Aorta (tissue), 5 donors: Measurements from ENCODE around the gene SHOX. TPM values are rescaled to one million over a fixed set of nuclear protein-coding genes. Genes with fewer than 3 reads are reported as not detected.
"Not testable (repeated sequence)": the region's sequence is repeated elsewhere in the genome, so short reads cannot be mapped to it uniquely, and the experiment has no call there.

ENCODE experiments used
- ATAC-seq: fragments of 200-7000 bp; cut with Tn5 transposase; one replicate; pipeline ENCODE4 v1.9.1; 2022; ENCODE audit warnings: moderate library complexity; ENCODE audit not compliant: low FRiP score
- DNase-seq, 2 donors: peaks; one replicate each; pipeline ENCODE4 v3.0.0-alpha.2; 2020
- H3K27ac ChIP-seq, 2 donors: one replicate each; pipeline ENCODE4 v1.5.1; 2013; ENCODE audit warnings: low read length in 2 of 2, mild to moderate bottlenecking in 2 of 2, moderate library complexity in 2 of 2, control low read depth in 1 of 2, inconsistent platforms in 1 of 2, low read depth in 1 of 2
- H3K27me3 ChIP-seq, 2 donors: one replicate each; pipeline ENCODE4 v1.6.1; 2013; ENCODE audit warnings: control low read depth in 1 of 2, low read length in 1 of 2, mild to moderate bottlenecking in 1 of 2, moderate library complexity in 1 of 2; ENCODE audit not compliant: insufficient read depth in 2 of 2, control insufficient read depth in 1 of 2
- H3K36me3 ChIP-seq, 2 donors: one replicate each; pipeline ENCODE4 v1.6.1; 2013; ENCODE audit warnings: control low read depth in 1 of 2, low read length in 1 of 2, mild to moderate bottlenecking in 1 of 2; ENCODE audit not compliant: insufficient read depth in 2 of 2, control insufficient read depth in 1 of 2
- H3K4me1 ChIP-seq, 2 donors: one replicate each; pipeline ENCODE4 v1.6.1; 2013; ENCODE audit warnings: low read length in 2 of 2, control low read depth in 1 of 2, mild to moderate bottlenecking in 1 of 2, moderate library complexity in 1 of 2; ENCODE audit not compliant: insufficient read depth in 2 of 2, control insufficient read depth in 1 of 2
- H3K4me3 ChIP-seq, 2 donors: one replicate each; pipeline ENCODE4 v1.5.1; 2013; ENCODE audit warnings: low read length in 2 of 2, control low read depth in 1 of 2, mild to moderate bottlenecking in 1 of 2
- H3K9me3 ChIP-seq: one replicate; pipeline ENCODE4 v1.6.1; 2013; ENCODE audit warnings: mild to moderate bottlenecking, low read length; ENCODE audit not compliant: control insufficient read depth
- WGBS, 2 donors: extraction: QIAGEN DNeasy Blood & Tissue Kit; methylation state at CpG; one replicate each; pipeline ENCODE4 v1.1.7; 2013; 5-methylcytosine and 5-hydroxymethylcytosine counted together
- intact Hi-C, 2 donors: fragments of 100-400 bp; cut with DNase I; formaldehyde crosslinking; loops; one replicate each; pipeline versions ENCODE4 v1.14.2 to v1.15.0; 2022
- long read RNA-seq, 2 donors: library from polyadenylated mRNA; unstranded; transcript quantifications; one replicate each; pipeline ENCODE4 v2.0.0, GENCODE V29; 2020 to 2021
- polyA plus RNA-seq, 2 donors: library from polyadenylated mRNA; stranded (reverse); fragments of 200-250 nt; gene quantifications; one replicate each; pipeline ENCODE4 v1.2.3, GENCODE V29; 2013
- total RNA-seq, 2 donors: library from RNA; stranded (reverse); fragmentation: NEBNext Ultra II Directional; extraction: Animal tissue kit (Norgen Biotek cat#: 25700); gene quantifications; one replicate each; pipeline ENCODE4 v1.2.1, GENCODE V29; 2021
- donor health status: healthy with polysubstance abuse.
- donor health status: Bipolar disorder and iron deficiency.
- donor health status: DM: no; HTN: no; CAD: no.
- donor health status: DM: no; HTN: no; CAD: no.
- donor health status: DM: yes; HTN: yes; CAD: no.

The SHOX gene
- total RNA-seq (not detected), polyA plus RNA-seq (under 1 TPM in 1 of 2 donors, not detected in 1; 0.13 TPM)
- long read RNA-seq, donor 1: 0 reads
- long read RNA-seq, donor 2: 0 reads

DNA sequence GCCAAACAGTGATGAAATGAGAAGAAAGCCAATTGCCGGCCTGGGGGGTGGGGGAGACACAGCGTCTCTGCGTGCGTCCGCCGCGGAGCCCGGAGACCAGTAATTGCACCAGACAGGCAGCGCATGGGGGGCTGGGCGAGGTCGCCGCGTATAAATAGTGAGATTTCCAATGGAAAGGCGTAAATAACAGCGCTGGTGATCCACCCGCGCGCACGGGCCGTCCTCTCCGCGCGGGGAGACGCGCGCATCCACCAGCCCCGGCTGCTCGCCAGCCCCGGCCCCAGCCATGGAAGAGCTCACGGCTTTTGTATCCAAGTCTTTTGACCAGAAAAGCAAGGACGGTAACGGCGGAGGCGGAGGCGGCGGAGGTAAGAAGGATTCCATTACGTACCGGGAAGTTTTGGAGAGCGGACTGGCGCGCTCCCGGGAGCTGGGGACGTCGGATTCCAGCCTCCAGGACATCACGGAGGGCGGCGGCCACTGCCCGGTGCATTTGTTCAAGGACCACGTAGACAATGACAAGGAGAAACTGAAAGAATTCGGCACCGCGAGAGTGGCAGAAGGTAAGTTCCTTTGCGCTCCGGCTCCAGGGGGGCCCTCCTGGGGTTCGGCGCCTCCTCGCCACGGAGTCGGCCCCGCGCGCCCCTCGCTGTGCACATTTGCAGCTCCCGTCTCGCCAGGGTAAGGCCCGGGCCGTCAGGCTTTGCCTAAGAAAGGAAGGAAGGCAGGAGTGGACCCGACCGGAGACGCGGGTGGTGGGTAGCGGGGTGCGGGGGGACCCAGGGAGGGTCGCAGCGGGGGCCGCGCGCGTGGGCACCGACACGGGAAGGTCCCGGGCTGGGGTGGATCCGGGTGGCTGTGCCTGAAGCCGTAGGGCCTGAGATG, at the start of gene SHOX:
SHOX (plus strand) TSS at position 180 of the 885 bp plus-strand sequence; CDS start at position 287, 107 bp downstream.
- DNase-seq: peak in 1 of 2 donors; percentile 68

DNA sequence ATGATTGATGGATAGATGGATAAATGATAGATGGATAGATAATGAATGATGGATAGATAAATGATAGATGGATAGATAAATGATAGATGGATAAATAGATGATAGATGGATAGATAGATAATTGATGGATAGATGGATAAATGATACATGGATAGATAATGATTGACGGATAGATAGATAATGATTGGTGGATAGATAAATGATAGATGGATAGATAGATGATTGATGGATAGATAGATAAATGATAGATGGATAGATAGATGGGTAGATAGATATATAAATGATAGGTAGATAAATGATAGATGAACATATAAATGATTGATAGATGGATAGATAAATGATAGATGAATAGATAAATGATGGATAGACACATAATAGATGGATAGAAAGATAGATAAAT, 49.5 kb upstream of the SHOX start:
- H3K4me3 ChIP-seq: no peak overlapping the region
- H3K27me3 ChIP-seq: no peaks in the 10 kb centered on the region
- 90 to 95% methylated on average over 1 of the region's 1 CpG for WGBS, 2 donors
- H3K4me1 ChIP-seq: no peaks in the 10 kb centered on the region
- ATAC-seq: no peak
- no peak overlapping the region for H3K27ac ChIP-seq
- DNase-seq: no peak
- intact Hi-C loops: no loop called here
- no peaks in the 10 kb centered on the region for H3K36me3 ChIP-seq
- H3K9me3 ChIP-seq: peaks cover 12% of the 10 kb centered on the region

More for the DNA sequence above, at the start of gene SHOX:
- Histone ChIP-seq H3K27me3 (no peaks in the 10 kb centered on the region), H3K27ac (no peak within 1 kb of the TSS), H3K4me3 (no peak within 1 kb of the TSS), H3K4me1 (no peaks in the 10 kb centered on the region), H3K9me3 (no peaks in the 10 kb centered on the region), H3K36me3 (no peaks in the 10 kb centered on the region)
- WGBS, 2 donors: 1% methylated on average over 82 to 84 of the region's 84 CpGs
- ATAC-seq: no peak
- intact Hi-C loops: no loop called here

DNA sequence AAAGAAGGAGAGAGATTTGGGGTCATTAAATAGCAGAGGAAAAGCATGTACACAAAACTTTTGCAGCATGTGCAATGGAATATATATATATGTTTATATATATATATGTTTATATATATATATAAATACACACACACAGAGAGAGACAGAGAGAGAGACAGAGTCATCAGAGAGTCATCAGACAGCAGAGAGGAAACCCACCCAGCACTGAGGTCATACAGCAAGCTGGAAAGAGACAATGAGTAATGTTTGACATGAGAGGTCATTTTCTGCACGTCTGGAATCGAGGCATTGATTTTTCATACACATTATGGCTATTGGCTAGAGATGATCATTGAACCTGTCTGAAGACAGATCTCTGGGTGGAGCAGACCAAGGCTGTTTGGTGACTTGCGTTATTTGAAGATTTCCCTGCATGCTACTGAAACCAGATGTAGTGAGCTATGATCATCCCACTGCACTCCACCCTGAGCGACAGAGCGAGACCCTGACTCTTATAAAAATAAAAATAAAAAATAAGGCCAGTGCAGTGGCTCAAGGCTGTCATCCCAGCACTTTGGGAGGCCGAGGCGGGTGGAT, 48.8 kb upstream of the SHOX start:
- Histone ChIP-seq H3K27me3 (no peaks in the 10 kb centered on the region), H3K9me3 (peaks cover 7% of the 10 kb centered on the region), H3K27ac (no peak overlapping the region), H3K36me3 (no peaks in the 10 kb centered on the region), H3K4me3 (no peak overlapping the region), H3K4me1 (no peaks in the 10 kb centered on the region)
- WGBS, 2 donors: 69 to 76% methylated on average over 7 of the region's 7 CpGs
- intact Hi-C loops: no loop called here
- ATAC-seq: no peak
- no peak for DNase-seq

GRCh38 chrX:584572-584971, 46.0 kb upstream of the SHOX start:
- WGBS, 2 donors: 51 to 65% methylated on average over 1 of the region's 1 CpG
- peaks cover 3% of the 10 kb centered on the region for H3K9me3 ChIP-seq

DNA sequence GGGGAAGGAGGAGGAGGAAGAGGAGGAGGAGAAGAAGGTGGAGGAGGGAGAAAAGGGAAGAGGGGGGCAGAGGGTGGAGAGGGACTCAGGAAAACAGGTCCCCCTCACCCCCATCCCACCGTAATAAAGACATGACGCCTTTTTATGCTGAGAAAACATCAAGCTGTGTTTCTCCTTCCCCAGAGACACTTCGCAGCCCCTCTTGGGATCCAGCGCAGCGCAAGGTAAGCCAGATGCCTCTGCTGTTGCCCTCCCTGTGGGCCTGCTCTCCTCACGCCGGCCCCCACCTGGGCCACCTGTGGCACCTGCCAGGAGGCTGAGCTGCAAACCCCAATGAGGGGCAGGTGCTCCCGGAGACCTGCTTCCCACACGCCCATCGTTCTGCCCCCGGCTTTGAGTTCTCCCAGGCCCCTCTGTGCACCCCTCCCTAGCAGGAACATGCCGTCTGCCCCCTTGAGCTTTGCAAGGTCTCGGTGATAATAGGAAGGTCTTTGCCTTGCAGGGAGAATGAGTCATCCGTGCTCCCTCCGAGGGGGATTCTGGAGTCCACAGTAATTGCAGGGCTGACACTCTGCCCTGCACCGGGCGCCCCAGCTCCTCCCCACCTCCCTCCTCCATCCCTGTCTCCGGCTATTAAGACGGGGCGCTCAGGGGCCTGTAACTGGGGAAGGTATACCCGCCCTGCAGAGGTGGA, 45.3 kb upstream of the SHOX start:
- Histone ChIP-seq H3K27me3 (no peaks in the 10 kb centered on the region), H3K9me3 (no peaks in the 10 kb centered on the region), H3K4me3 (no peak overlapping the region), H3K4me1 (no peaks in the 10 kb centered on the region), H3K27ac (no peak overlapping the region), H3K36me3 (no peaks in the 10 kb centered on the region)
- 19 to 28% methylated on average over 18 to 21 of the region's 21 CpGs for WGBS, 2 donors
- ATAC-seq (no peak), DNase-seq (no peak)
- intact Hi-C loops: no loop called here

More at GRCh38 chrX:584572-584971, 46.0 kb upstream of the SHOX start:
- Histone ChIP-seq H3K27ac (no peak overlapping the region), H3K27me3 (no peaks in the 10 kb centered on the region), H3K4me3 (no peak overlapping the region), H3K36me3 (no peaks in the 10 kb centered on the region), H3K4me1 (no peaks in the 10 kb centered on the region)
- ATAC-seq (no peak), DNase-seq (no peak)
- intact Hi-C loops: no loop called here

DNA sequence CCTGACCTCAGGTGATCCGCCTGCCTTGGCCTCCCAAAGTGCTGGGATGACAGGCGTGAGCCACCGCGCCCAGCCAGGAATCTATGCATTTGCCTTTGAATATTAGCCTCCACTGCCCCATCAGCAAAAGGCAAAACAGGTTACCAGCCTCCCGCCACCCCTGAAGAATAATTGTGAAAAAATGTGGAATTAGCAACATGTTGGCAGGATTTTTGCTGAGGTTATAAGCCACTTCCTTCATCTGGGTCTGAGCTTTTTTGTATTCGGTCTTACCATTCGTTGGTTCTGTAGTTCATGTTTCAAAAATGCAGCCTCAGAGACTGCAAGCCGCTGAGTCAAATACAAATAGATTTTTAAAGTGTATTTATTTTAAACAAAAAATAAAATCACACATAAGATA, 44.2 kb upstream of the SHOX start:
- DNase-seq (no peak), ATAC-seq (no peak)
- WGBS, 2 donors: 78 to 82% methylated on average over 8 of the region's 8 CpGs

DNA sequence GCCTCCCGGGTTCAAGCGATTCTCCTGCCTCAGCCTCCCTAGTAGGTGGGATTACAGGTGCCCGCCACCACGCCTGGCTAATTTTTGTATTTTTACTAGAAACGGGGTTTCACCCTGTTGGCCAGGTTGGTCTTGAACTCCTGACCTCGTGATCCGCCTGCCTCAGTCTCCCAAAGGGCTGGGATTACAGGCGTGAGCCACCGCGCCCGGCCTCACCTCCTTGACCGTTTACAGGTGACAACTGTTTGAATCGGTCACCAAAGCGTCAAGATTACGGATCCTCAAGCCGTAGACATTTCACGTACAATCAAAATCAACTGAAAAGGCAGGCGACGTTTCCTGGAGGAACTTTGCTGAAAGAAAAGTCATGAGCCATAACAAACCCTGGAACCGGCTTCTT, 41.3 kb upstream of the SHOX start:
- H3K4me1 ChIP-seq, intact Hi-C loops, H3K9me3 ChIP-seq, H3K27ac ChIP-seq, H3K36me3 ChIP-seq, H3K27me3 ChIP-seq, ATAC-seq, H3K4me3 ChIP-seq: not testable (repeated sequence)
- WGBS, 2 donors: 78 to 81% methylated on average over 20 of the region's 20 CpGs
- peak in 1 of 2 donors; percentile 33 for DNase-seq

More for the DNA sequence above, 44.2 kb upstream of the SHOX start:
- no peaks in the 10 kb centered on the region for H3K27me3 ChIP-seq
- no peaks in the 10 kb centered on the region for H3K36me3 ChIP-seq
- no peak overlapping the region for H3K4me3 ChIP-seq
- intact Hi-C loops: no loop called here
- H3K4me1 ChIP-seq: no peaks in the 10 kb centered on the region
- H3K27ac ChIP-seq: no peak overlapping the region
- H3K9me3 ChIP-seq: no peaks in the 10 kb centered on the region

DNA sequence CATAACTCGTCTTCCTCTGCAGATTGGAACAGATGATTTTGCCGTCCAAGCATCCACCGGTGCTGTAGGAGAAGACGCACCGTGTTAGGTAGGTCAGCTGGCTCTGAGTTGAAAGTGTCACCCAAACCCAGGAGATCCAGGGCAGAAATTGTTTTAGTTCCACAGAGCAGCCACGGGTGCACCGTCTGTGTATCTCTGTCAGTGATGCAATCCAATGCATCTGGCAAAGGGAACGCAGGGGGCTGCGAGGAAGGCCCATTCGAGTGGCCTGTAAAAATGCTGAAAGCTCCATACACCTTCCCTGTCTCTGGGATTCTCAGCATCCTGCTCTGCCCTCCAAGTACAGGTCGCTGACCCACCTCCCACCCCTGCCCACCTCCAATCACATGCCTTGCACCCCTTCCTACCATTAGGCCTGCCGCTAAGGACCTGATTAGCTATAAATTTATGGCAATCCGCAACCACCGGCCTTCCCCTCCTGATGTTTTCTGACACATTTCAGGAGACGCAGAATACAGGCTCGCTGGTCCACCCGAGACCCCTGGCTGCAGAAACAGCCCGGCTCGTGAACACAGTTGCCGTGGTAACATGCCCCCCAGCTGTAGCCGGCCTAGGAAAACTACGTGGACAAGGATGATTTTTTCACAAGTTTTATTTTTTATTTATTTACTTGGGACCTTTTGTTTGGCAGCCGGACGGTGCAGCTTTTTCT, 39.7 kb upstream of the SHOX start:
- Histone ChIP-seq H3K36me3 (no peaks in the 10 kb centered on the region), H3K9me3 (peaks cover 8% of the 10 kb centered on the region), H3K4me1 (no peaks in the 10 kb centered on the region), H3K27me3 (no peaks in the 10 kb centered on the region), H3K4me3 (no peak overlapping the region), H3K27ac (no peak overlapping the region)
- no peak for ATAC-seq
- no peak for DNase-seq
- intact Hi-C loops: no loop called here
- 58 to 62% methylated on average over 24 of the region's 24 CpGs for WGBS, 2 donors
